C4-2B (cell line): Measurements from ENCODE around the gene IGFN1.

Source experiments
- CTCF ChIP-seq: fragments of 450-650 bp; conservative IDR thresholded peaks from 2 replicates; pipeline ENCODE4 v1.5.1; 2017; ENCODE audit warnings: mild to moderate bottlenecking
- ZFX ChIP-seq: fragments of 450-650 bp; IDR thresholded peaks from 2 replicates; pipeline ENCODE4 v1.6.1; 2017

DNA sequence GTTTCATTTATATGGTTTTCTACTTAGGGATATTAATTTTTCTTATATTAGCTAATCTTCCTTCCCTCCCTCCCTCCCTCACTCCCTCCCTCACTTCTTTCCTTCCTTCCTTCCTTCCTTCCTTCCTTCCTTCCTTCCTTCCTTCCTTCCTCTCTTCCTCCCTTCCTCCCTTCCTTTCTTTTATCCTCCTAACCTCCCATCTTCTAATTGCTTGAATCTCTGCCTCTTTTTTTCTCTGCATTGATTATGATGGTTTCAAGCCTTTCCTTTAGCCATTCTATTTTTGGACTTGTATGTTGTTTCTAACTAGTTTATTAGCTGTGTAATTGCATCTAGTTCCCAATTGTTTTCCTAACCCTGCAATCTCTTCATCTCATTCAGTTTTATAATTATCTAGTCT is 75.7 kb downstream of the IGFN1 start:
- TF ChIP-seq CTCF = no peak
- TF ChIP-seq ZFX = no peak
